Thyroid gland (tissue), 4 donors: ENCODE data around the gene KIAA0586.

Experiments
- CTCF ChIP-seq, 6 experiments: fragments of 200-600 bp in 3 of 6; fragments of 450-650 bp in 3 of 6; sonication (generic) in 3 of 6; IDR thresholded peaks; one replicate each; pipeline ENCODE4 v1.5.1; 2016 to 2019; ENCODE audit warnings: antibody characterized with exemption in 6 of 6, mild to moderate bottlenecking in 2 of 6, inconsistent platforms in 1 of 6, moderate library complexity in 1 of 6
- POLR2A ChIP-seq, 2 donors: fragments of 450-650 bp; IDR thresholded peaks; one replicate each; pipeline ENCODE4 v1.6.1; 2017; ENCODE audit warnings: antibody characterized with exemption in 2 of 2, mild to moderate bottlenecking in 2 of 2, moderate library complexity in 1 of 2

GRCh38 chr14:58513272-58513671 is 85.8 kb downstream of the KIAA0586 start:
- TF ChIP-seq CTCF (IDR thresholded peaks at IDR 0.05) (no peak), POLR2A (IDR thresholded peaks at IDR 0.05) (no peak)
